KMS-11 (cell line): ENCODE measurements around the gene SYNPO2L.

Experiments used
- H2AFZ ChIP-seq: fragments of 200-600 bp; sonication (generic); 2 replicates; pipeline ENCODE4 v1.6.1; 2016; ENCODE audit warnings: antibody characterized with exemption, mixed run types, low read depth
- H3K27ac ChIP-seq: fragments of 200-600 bp; sonication (generic); 2 replicates; pipeline ENCODE4 v1.6.1; 2016; ENCODE audit warnings: mild to moderate bottlenecking, mixed run types
- H3K27me3 ChIP-seq: fragments of 200-600 bp; sonication (generic); 2 replicates; pipeline ENCODE4 v1.6.1; 2017; ENCODE audit warnings: mild to moderate bottlenecking, low read depth, mixed run types, moderate library complexity; ENCODE audit not compliant: insufficient read depth
- H3K36me3 ChIP-seq: fragments of 200-600 bp; sonication (generic); 2 replicates; pipeline ENCODE4 v1.6.1; 2017; ENCODE audit warnings: mild to moderate bottlenecking, mixed run types; ENCODE audit not compliant: insufficient read depth
- H3K4me1 ChIP-seq: fragments of 200-600 bp; sonication (generic); 2 replicates; pipeline ENCODE4 v1.6.1; 2016; ENCODE audit warnings: mild to moderate bottlenecking, low read depth, mixed run types; ENCODE audit not compliant: poor library complexity, severe bottlenecking
- H3K4me2 ChIP-seq: fragments of 200-600 bp; sonication (generic); 2 replicates; pipeline ENCODE4 v1.7.0; 2016; ENCODE audit warnings: mild to moderate bottlenecking, mixed run types
- H3K4me3 ChIP-seq: fragments of 200-600 bp; sonication (generic); IDR thresholded peaks from 2 replicates; pipeline ENCODE4 v1.6.1; 2017; ENCODE audit warnings: low read depth, low read length, mixed read lengths; ENCODE audit not compliant: insufficient read depth
- H3K79me2 ChIP-seq: fragments of 200-600 bp; sonication (generic); 2 replicates; pipeline ENCODE4 v1.6.1; 2016; ENCODE audit warnings: low read depth, mixed run types; ENCODE audit not compliant: insufficient read depth
- H3K9ac ChIP-seq: fragments of 200-600 bp; sonication (generic); 2 replicates; pipeline ENCODE4 v1.6.1; 2016; ENCODE audit warnings: mild to moderate bottlenecking, mixed run types
- H4K20me1 ChIP-seq: fragments of 200-600 bp; sonication (generic); 2 replicates; pipeline ENCODE4 v1.6.1; 2016; ENCODE audit warnings: mild to moderate bottlenecking, mixed run types; ENCODE audit not compliant: insufficient read depth
- CTCF ChIP-seq: fragments of 200-600 bp; sonication (generic); conservative IDR thresholded peaks from 2 replicates; pipeline ENCODE4 v1.6.1; 2017; ENCODE audit warnings: low read depth, mild to moderate bottlenecking, antibody characterized with exemption, low read length, moderate library complexity, mixed read lengths

SYNPO2L gene

GRCh38 chr10:73609116-73609515 lies 46.7 kb downstream of the SYNPO2L start:
- no peaks in the 10 kb centered on the region for H3K36me3 ChIP-seq
- no peaks in the 10 kb centered on the region for H3K79me2 ChIP-seq
- H2AFZ ChIP-seq: no peak overlapping the region
- H3K4me1 ChIP-seq: no peaks in the 10 kb centered on the region
- no peak overlapping the region for H3K9ac ChIP-seq
- no peak overlapping the region for H3K27ac ChIP-seq
- no peaks in the 10 kb centered on the region for H3K27me3 ChIP-seq
- no peak overlapping the region for H3K4me2 ChIP-seq
- H3K4me3 ChIP-seq: no peak overlapping the region
- no peaks in the 10 kb centered on the region for H4K20me1 ChIP-seq
- TF ChIP-seq CTCF: no peak

GRCh38 chr10:73601486-73601921 lies 54.3 kb downstream of the SYNPO2L start:
- Histone ChIP-seq H4K20me1 (no peaks in the 10 kb centered on the region), H3K4me3 (no peak overlapping the region), H3K36me3 (no peaks in the 10 kb centered on the region), H3K27me3 (no peaks in the 10 kb centered on the region), H2AFZ (no peak overlapping the region), H3K9ac (no peak overlapping the region), H3K4me1 (peaks cover 12% of the 10 kb centered on the region), H3K79me2 (no peaks in the 10 kb centered on the region), H3K4me2 (no peak overlapping the region), H3K27ac (no peak overlapping the region)
- TF ChIP-seq CTCF: no peak

GRCh38 chr10:73597346-73597745 lies 58.5 kb downstream of the SYNPO2L start:
- peaks cover 12% of the 10 kb centered on the region for H3K4me1 ChIP-seq
- H3K27me3 ChIP-seq: no peaks in the 10 kb centered on the region
- no peaks in the 10 kb centered on the region for H4K20me1 ChIP-seq
- no peak overlapping the region for H2AFZ ChIP-seq
- H3K27ac ChIP-seq: no peak overlapping the region
- no peaks in the 10 kb centered on the region for H3K36me3 ChIP-seq
- H3K9ac ChIP-seq: no peak overlapping the region
- no peak overlapping the region for H3K4me2 ChIP-seq
- H3K4me3 ChIP-seq: no peak overlapping the region
- no peaks in the 10 kb centered on the region for H3K79me2 ChIP-seq
- TF ChIP-seq CTCF: no peak
